Cardiac muscle cell (in vitro differentiated cells and primary cell): ENCODE data around the gene LGALS1. TPM values are rescaled to one million over a fixed set of nuclear protein-coding genes. Genes with fewer than 3 reads are reported as not detected.
"Not testable (repeated sequence)": the region's sequence is repeated elsewhere in the genome, so short reads cannot be mapped to it uniquely, and the experiment has no call there.

ENCODE experiments used
- DNase-seq, 2 donors: peaks; one replicate each; pipeline versions ENCODE4 v3.0.0 to v3.0.0-alpha.2; 2010 to 2017; ENCODE audit warnings: low read depth in 1 of 2, low spot score in 1 of 2
- H3K27ac ChIP-seq: fragments of 200-600 bp; sonication (generic); 2 replicates; pipeline ENCODE4 v1.5.1; 2016
- H3K27me3 ChIP-seq: fragments of 200-600 bp; sonication (generic); 2 replicates; pipeline ENCODE4 v1.6.0; 2016; ENCODE audit warnings: control low read depth
- H3K36me3 ChIP-seq: fragments of 200-600 bp; sonication (generic); 2 replicates; pipeline ENCODE4 v1.5.1; 2016; ENCODE audit warnings: control low read depth
- H3K4me1 ChIP-seq: fragments of 200-600 bp; sonication (generic); 2 replicates; pipeline ENCODE4 v1.8.1; 2017; ENCODE audit warnings: low read depth, mild to moderate bottlenecking, mixed run types
- H3K4me3 ChIP-seq: fragments of 200-600 bp; sonication (generic); 2 replicates; pipeline ENCODE4 v1.5.1; 2016; ENCODE audit warnings: mild to moderate bottlenecking
- H3K9me3 ChIP-seq: fragments of 200-600 bp; sonication (generic); 2 replicates; pipeline ENCODE4 v1.5.1; 2017; ENCODE audit warnings: low read depth, mild to moderate bottlenecking, control low read depth
- polyA plus RNA-seq: library from polyadenylated mRNA; unstranded; fragments of >200 nt; fragmentation: Nextera tagmentation; extraction: Ambion mirVana; gene quantifications from 2 replicates; pipeline ENCODE4 v1.2.1, GENCODE V29; 2016
- total RNA-seq: library from RNA; depleted of rRNA; stranded (reverse); fragments of >200 nt; gene quantifications from 2 replicates; pipeline ENCODE4 v1.2.3, GENCODE V29; 2016
- TF ChIP-seq, protein P1 (sequence below): IDR thresholded peaks from 2 replicates; pipeline ENCODE4 v1.5.1; 2012; ENCODE audit warnings: low read depth, mild to moderate bottlenecking, low read length

Gene LGALS1
- total and polyA plus RNA-seq, 2 experiments from 2014 or later = 8.1 to 24.5 TPM

GRCh38 chr22:37690901-37691504 is 15.6 kb downstream of the LGALS1 start:
- no peaks in the 10 kb centered on the region for H3K36me3 ChIP-seq
- no peak overlapping the region for H3K27ac ChIP-seq
- no peaks in the 10 kb centered on the region for H3K27me3 ChIP-seq
- no peak overlapping the region for H3K4me3 ChIP-seq
- DNase-seq = no peak
- TF ChIP-seq, protein P1, sequence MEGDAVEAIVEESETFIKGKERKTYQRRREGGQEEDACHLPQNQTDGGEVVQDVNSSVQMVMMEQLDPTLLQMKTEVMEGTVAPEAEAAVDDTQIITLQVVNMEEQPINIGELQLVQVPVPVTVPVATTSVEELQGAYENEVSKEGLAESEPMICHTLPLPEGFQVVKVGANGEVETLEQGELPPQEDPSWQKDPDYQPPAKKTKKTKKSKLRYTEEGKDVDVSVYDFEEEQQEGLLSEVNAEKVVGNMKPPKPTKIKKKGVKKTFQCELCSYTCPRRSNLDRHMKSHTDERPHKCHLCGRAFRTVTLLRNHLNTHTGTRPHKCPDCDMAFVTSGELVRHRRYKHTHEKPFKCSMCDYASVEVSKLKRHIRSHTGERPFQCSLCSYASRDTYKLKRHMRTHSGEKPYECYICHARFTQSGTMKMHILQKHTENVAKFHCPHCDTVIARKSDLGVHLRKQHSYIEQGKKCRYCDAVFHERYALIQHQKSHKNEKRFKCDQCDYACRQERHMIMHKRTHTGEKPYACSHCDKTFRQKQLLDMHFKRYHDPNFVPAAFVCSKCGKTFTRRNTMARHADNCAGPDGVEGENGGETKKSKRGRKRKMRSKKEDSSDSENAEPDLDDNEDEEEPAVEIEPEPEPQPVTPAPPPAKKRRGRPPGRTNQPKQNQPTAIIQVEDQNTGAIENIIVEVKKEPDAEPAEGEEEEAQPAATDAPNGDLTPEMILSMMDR = no peak
- no peaks in the 10 kb centered on the region for H3K9me3 ChIP-seq
- H3K4me1 ChIP-seq = no peaks in the 10 kb centered on the region

DNA sequence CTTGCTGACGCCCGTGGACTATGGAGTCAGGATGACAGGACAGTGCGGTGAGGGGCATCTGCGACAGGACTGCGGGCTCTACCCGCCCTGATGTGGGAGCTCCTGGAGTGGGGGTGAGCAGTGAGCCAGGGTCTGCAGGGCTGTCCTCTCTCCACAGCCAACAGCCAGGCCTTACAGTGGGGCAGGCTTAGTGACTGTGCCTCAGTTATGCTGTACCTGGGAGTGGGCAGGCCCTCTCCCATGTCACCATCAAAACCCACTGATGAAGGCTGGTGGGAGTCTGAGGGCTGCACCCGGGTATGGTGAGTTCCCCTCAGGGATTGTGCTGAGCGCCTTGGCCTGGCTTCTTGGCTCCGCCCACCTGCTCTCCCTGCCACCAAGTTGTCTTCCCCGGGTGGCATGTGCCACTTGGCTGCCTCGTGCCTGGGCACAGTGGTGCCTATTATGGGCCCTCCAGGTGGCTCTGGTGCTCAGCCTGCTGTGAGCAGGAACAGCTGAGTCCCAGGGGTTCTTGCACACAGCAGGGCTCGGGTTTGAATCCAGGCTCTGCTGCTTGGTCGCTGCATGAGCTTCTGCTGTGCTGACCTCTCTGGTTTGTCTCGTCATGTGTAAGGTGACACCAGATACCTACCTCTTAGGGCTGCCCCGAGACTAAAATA is 17.3 kb downstream of the LGALS1 start:
- H3K36me3 ChIP-seq = no peaks in the 10 kb centered on the region
- TF ChIP-seq, protein P1 = no peak

GRCh38 chr22:37694131-37694530 is 18.7 kb downstream of the LGALS1 start:
- not testable (repeated sequence) for H3K27ac ChIP-seq, H3K4me1 ChIP-seq, H3K27me3 ChIP-seq, H3K4me3 ChIP-seq, DNase-seq, H3K36me3 ChIP-seq, H3K9me3 ChIP-seq

More for the DNA sequence above, 17.3 kb downstream of the LGALS1 start:
- H3K4me3 ChIP-seq = no peak overlapping the region
- no peak for DNase-seq
- no peak overlapping the region for H3K27ac ChIP-seq
- no peaks in the 10 kb centered on the region for H3K9me3 ChIP-seq
- H3K4me1 ChIP-seq = peaks cover 4% of the 10 kb centered on the region
- no peaks in the 10 kb centered on the region for H3K27me3 ChIP-seq

GRCh38 chr22:37696260-37696656 is 20.8 kb downstream of the LGALS1 start:
- not testable (repeated sequence) for H3K4me3 ChIP-seq, H3K9me3 ChIP-seq, H3K27me3 ChIP-seq, H3K4me1 ChIP-seq, H3K36me3 ChIP-seq, DNase-seq
- H3K27ac ChIP-seq = peak overlapping the region; percentile 66

GRCh38 chr22:37696657-37697537 is 21.5 kb downstream of the LGALS1 start, which contains the start of gene TRIOBP:
Gene TRIOBP, plus strand, starts transcription at chr22:37697048. Its CDS starts 4,318 bp downstream, at chr22:37701366.
- H3K27me3 ChIP-seq = no peaks in the 10 kb centered on the region
- TF ChIP-seq, protein P1 = peak; percentile 48
- H3K27ac ChIP-seq = peak within 1 kb of the TSS; percentile 66
- peak within 1 kb of the TSS; percentile 25 for H3K4me3 ChIP-seq
- H3K9me3 ChIP-seq = no peaks in the 10 kb centered on the region
- H3K36me3 ChIP-seq = no peaks in the 10 kb centered on the region
- DNase-seq = peak; percentile 97 to 100
- peaks cover 4% of the 10 kb centered on the region for H3K4me1 ChIP-seq

DNA sequence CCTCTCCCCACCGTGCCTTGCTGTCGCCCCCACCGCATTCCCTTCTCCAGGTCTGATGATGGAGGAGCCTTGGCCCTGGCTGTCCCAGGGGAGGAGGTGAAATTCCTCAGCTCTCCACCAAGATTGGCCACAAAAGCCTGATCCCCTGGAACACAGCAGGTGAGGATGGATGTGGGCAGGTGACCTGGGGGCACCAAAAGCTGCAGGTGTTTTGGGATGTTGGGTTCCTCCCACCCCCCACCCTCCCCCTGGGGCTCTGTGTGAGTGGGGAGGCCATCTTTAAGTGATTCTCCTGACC is 22.1 kb downstream of the LGALS1 start:
- Histone ChIP-seq H3K4me3 (peak overlapping the region; percentile 25), H3K9me3 (no peaks in the 10 kb centered on the region), H3K27me3 (no peaks in the 10 kb centered on the region), H3K27ac (peak overlapping the region; percentile 7), H3K36me3 (no peaks in the 10 kb centered on the region), H3K4me1 (peaks cover 4% of the 10 kb centered on the region)
- TF ChIP-seq, protein P1 = no peak
- DNase-seq = no peak
